Retinal pigment epithelial cell (primary cell): Measurements from ENCODE around the gene PHACTR3.

Experiments used
- DNase-seq: peaks from one replicate; pipeline ENCODE4 v3.0.0-alpha.2; 2010; ENCODE audit warnings: low read depth
- H3K4me3 ChIP-seq: 2 replicates; pipeline ENCODE4 v1.5.1; 2011; ENCODE audit warnings: mild to moderate bottlenecking, low read length, control low read depth, moderate library complexity
- CTCF ChIP-seq: conservative IDR thresholded peaks from 2 replicates; pipeline ENCODE4 v1.5.1; 2011; ENCODE audit warnings: low read depth, low read length, control low read depth, inconsistent platforms

Gene PHACTR3

DNA sequence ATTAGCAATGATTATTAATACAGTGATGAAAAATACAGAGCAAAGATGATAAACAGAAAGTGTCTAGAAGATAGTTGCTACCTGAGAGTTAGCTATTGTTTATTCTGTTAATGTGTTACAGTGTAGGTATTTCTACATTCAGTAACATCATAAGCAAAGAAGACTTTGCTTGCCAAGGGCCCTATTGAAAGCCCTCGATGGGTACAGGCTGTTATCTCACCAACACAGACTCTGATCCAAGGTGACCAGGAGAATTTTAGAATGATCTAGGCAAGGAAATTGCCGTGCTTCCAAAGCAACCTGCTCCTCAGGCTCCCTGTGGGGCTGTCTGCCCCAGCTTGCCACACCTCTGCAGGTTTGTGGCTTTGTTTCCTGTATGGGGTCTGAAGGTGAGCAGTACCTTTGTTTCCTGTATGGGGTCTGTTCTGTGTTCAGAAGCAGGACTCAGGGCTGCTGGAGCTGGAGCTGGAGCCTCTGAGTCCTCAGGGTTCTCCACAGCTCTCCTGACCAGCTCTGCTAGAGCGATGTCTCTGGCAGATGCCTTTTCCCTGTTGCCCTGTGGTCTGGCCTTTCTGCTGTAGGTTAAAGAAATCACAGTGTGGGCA lies 32.5 kb downstream of the PHACTR3 start:
- no peak overlapping the region for H3K4me3 ChIP-seq
- TF ChIP-seq CTCF, result no peak
- DNase-seq, result no peak

DNA sequence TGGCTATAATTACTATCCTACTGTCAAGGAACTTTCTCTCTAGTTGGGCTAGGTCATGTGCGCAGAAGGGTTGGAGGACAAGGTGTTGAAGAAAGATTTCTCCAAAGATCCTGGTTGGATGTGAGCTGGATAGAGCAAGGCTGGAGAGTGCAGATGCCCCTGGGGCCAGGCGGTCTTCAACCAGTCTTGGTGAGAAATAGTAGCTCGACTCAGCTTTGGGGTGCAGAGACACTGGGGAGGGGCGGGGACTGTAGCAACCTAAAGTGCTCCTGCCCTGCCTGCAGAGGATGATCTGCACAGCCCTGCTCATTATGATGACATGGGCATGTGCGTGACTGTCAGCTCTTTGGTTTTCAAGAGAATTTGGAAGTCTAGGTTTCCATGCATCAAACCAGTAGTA lies 35.9 kb downstream of the PHACTR3 start:
- no peak for TF ChIP-seq CTCF
- no peak overlapping the region for H3K4me3 ChIP-seq
- DNase-seq, result no peak

DNA sequence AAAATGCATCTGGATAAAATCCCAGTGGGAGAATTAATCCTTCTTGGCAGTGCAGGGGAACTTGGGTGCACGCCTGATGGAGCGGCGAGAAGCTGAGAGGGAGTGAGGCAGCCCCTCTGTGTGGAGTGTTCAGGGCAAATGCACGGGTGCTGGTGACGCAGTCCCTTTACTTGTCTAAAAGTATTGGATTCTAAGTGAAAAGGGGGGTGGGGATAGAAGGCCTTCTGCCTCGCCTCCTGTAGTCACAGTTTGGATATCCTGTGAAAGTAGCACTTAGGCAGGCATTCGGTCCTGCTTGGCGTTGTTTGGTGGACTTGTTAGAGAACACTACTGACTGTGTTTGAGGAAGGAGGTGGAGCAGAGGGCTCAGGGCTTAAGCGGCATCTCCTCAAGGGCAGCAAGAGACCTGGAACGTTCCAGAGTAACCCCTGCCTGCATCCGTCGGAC lies 39.3 kb downstream of the PHACTR3 start:
- H3K4me3 ChIP-seq, result no peak overlapping the region
- TF ChIP-seq CTCF, result no peak
- DNase-seq, result no peak

DNA sequence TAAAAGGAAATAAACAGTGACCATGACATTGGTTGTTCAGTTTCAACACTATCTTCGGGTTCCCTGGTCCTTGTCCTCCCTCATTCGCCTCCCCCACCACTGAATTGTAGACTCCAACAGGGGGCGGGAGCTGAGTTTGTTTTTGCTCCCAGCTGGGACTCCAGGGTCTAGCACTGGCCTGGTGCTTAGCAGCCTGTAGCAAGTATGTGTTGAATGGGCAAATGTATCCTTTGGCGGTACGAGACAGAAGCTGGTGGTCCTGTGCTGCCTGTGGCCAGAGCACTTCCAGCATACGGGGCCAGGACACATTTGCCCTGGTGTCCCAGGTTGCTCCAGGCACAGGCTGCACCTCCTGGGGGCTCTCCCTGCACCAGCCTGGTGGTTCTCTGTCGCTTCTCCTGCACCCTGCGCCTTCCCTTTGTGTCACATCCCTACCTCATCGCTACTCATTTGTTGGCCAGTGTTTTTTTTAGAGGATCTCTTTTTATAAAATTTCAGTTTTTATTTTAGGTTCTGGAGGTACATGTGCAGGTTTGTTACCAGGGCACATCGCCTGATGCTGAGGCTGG lies 40.1 kb downstream of the PHACTR3 start:
- no peak for DNase-seq
- TF ChIP-seq CTCF, result no peak

GRCh38 chr20:59645271-59645670 lies 40.9 kb downstream of the PHACTR3 start:
- DNase-seq, result no peak

More for the DNA sequence above, 40.1 kb downstream of the PHACTR3 start:
- H3K4me3 ChIP-seq, result no peak overlapping the region

DNA sequence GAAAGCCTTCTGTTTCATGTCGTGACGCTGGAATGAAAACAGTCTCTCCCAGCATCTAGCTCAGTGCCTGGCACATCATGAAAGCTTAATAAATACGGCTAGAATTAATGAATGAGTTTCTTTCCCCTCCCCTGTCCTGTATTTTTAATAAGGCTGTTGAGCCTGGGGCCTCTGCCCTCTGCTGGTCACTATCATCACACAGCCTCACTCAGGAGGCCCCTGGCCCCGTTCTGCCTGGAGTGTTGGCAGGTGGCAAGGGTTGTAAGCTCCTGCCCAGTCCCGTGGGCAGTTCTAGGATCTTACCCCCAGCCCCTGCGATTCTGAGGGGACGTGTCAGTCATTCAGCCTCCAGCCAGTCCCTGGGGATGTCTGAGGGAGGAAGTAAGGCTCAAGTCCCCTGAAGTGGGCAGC lies 41.4 kb downstream of the PHACTR3 start:
- H3K4me3 ChIP-seq, result no peak overlapping the region
- DNase-seq, result no peak

More at GRCh38 chr20:59645271-59645670, 40.9 kb downstream of the PHACTR3 start:
- H3K4me3 ChIP-seq, result no peak overlapping the region
- TF ChIP-seq CTCF, result no peak

More for the DNA sequence above, 41.4 kb downstream of the PHACTR3 start:
- TF ChIP-seq CTCF, result no peak
